H9 (cell line): ENCODE measurements around the gene OR51V1. TPM values are rescaled to one million over a fixed set of nuclear protein-coding genes. Genes with fewer than 3 reads are reported as not detected.

Source experiments
- DNase-seq: peaks from one replicate; pipeline ENCODE4 v3.0.0-alpha.2; 2017
- H2AFZ ChIP-seq: one replicate; pipeline ENCODE4 v1.6.1; 2013; ENCODE audit warnings: mild to moderate bottlenecking, low read length, control low read depth, moderate library complexity
- H2AK5ac ChIP-seq: 2 replicates; pipeline ENCODE4 v1.6.1; 2013; ENCODE audit warnings: low read length, control low read depth, mixed read lengths; ENCODE audit not compliant: insufficient read length
- H2BK120ac ChIP-seq: one replicate; pipeline ENCODE4 v1.6.1; 2013; ENCODE audit warnings: low read depth, mild to moderate bottlenecking, low read length, control low read depth, inconsistent platforms; ENCODE audit not compliant: poor library complexity, severe bottlenecking
- H2BK12ac ChIP-seq: 2 replicates; pipeline ENCODE4 v1.6.1; 2013; ENCODE audit warnings: low read length, control low read depth, mixed read lengths, low read depth; ENCODE audit not compliant: insufficient read length
- H2BK15ac ChIP-seq: 2 replicates; pipeline ENCODE4 v1.6.1; 2013; ENCODE audit warnings: low read depth, low read length, control low read depth
- H2BK20ac ChIP-seq: one replicate; pipeline ENCODE4 v1.6.1; 2013; ENCODE audit warnings: low read depth, mild to moderate bottlenecking, low read length, control low read depth, inconsistent platforms; ENCODE audit not compliant: poor library complexity, severe bottlenecking
- H2BK5ac ChIP-seq: 2 replicates; pipeline ENCODE4 v1.6.1; 2013; ENCODE audit warnings: low read length, control low read depth, mixed read lengths; ENCODE audit not compliant: insufficient read length
- H3K14ac ChIP-seq: 2 replicates; pipeline ENCODE4 v1.6.1; 2013; ENCODE audit warnings: low read length, control low read depth; ENCODE audit not compliant: insufficient read depth
- H3K18ac ChIP-seq: 2 replicates; pipeline ENCODE4 v1.6.1; 2013; ENCODE audit warnings: low read depth, mild to moderate bottlenecking, mixed read lengths, low read length, control low read depth; ENCODE audit not compliant: insufficient read length
- H3K23ac ChIP-seq: 2 replicates; pipeline ENCODE4 v1.6.1; 2013; ENCODE audit warnings: low read length, control low read depth, mixed read lengths, low read depth; ENCODE audit not compliant: insufficient read length
- H3K23me2 ChIP-seq: 2 replicates; pipeline ENCODE4 v1.6.1; 2013; ENCODE audit warnings: low read depth, mild to moderate bottlenecking, mixed read lengths, low read length, control low read depth; ENCODE audit not compliant: insufficient read length, poor library complexity, severe bottlenecking
- H3K27ac ChIP-seq: 2 replicates; pipeline ENCODE4 v1.5.1; 2013; ENCODE audit warnings: low read length, control low read depth, mixed read lengths, low read depth; ENCODE audit not compliant: insufficient read length
- H3K27me3 ChIP-seq: 2 replicates; pipeline ENCODE4 v1.6.1; 2013; ENCODE audit warnings: low read length, control low read depth, inconsistent platforms; ENCODE audit not compliant: insufficient read depth
- H3K4ac ChIP-seq: 2 replicates; pipeline ENCODE4 v1.6.1; 2013; ENCODE audit warnings: low read depth, mild to moderate bottlenecking, control low read depth, inconsistent platforms, low read length, moderate library complexity
- H3K4me1 ChIP-seq: 2 replicates; pipeline ENCODE4 v1.6.1; 2013; ENCODE audit warnings: low read length, control low read depth, inconsistent platforms; ENCODE audit not compliant: insufficient read depth
- H3K4me2 ChIP-seq: 2 replicates; pipeline ENCODE4 v1.6.1; 2013; ENCODE audit warnings: low read length, control low read depth, mixed read lengths; ENCODE audit not compliant: insufficient read length, insufficient read depth
- H3K56ac ChIP-seq: 2 replicates; pipeline ENCODE4 v1.6.1; 2013; ENCODE audit warnings: low read depth, mild to moderate bottlenecking, mixed read lengths, low read length, control low read depth; ENCODE audit not compliant: insufficient read length
- H3K79me1 ChIP-seq: 2 replicates; pipeline ENCODE4 v1.6.1; 2013; ENCODE audit warnings: low read depth, mild to moderate bottlenecking, moderate library complexity, low read length, control low read depth, inconsistent platforms; ENCODE audit not compliant: insufficient read depth, poor library complexity, severe bottlenecking
- H3K79me2 ChIP-seq: 2 replicates; pipeline ENCODE4 v1.6.1; 2013; ENCODE audit warnings: low read length, control low read depth, inconsistent platforms; ENCODE audit not compliant: insufficient read depth
- H3K9ac ChIP-seq: 2 replicates; pipeline ENCODE4 v1.6.1; 2013; ENCODE audit warnings: low read length, control low read depth, mixed read lengths; ENCODE audit not compliant: insufficient read length; ENCODE audit errors: extremely low read depth
- H3K9me3 ChIP-seq: one replicate; pipeline ENCODE4 v1.6.1; 2013; ENCODE audit warnings: low read depth, low read length, inconsistent platforms; ENCODE audit not compliant: control insufficient read depth
- H3T11ph ChIP-seq: one replicate; pipeline ENCODE4 v1.6.1; 2013; ENCODE audit warnings: mild to moderate bottlenecking, low read length, control low read depth, inconsistent platforms
- H4K20me1 ChIP-seq: one replicate; pipeline ENCODE4 v1.6.1; 2013; ENCODE audit not compliant: control insufficient read depth, insufficient read length, insufficient read depth
- H4K5ac ChIP-seq: 2 replicates; pipeline ENCODE4 v1.6.1; 2013; ENCODE audit warnings: low read depth, mild to moderate bottlenecking, mixed read lengths, low read length, control low read depth; ENCODE audit not compliant: insufficient read length
- H4K8ac ChIP-seq: replicated peaks from 2 replicates; pipeline ENCODE4 v1.6.1; 2013; ENCODE audit warnings: low read length, control low read depth, mixed read lengths, low read depth; ENCODE audit not compliant: insufficient read length
- H4K91ac ChIP-seq: 2 replicates; pipeline ENCODE4 v1.6.1; 2013; ENCODE audit warnings: low read depth, mild to moderate bottlenecking, moderate library complexity, mixed read lengths, low read length, control low read depth; ENCODE audit not compliant: insufficient read length
- H3K27ac Mint-ChIP-seq, 3 experiments: 2 replicates in 2 of 3; 3 replicates in 1 of 3; pipeline ENCODE4 v1.8.0; 2020 to 2021; ENCODE audit warnings: mixed read lengths in 3 of 3, mild to moderate bottlenecking in 1 of 3, moderate library complexity in 1 of 3
- H3K27me3 Mint-ChIP-seq: 2 replicates; pipeline ENCODE4 v1.8.0; 2021; ENCODE audit warnings: low read depth, mild to moderate bottlenecking, moderate library complexity, mixed read lengths
- H3K36me3 Mint-ChIP-seq, 3 experiments: 2 replicates in 2 of 3; 3 replicates in 1 of 3; pipeline ENCODE4 v1.8.0; 2020 to 2021; ENCODE audit warnings: low read depth in 3 of 3, mixed read lengths in 3 of 3; ENCODE audit not compliant: insufficient read depth in 1 of 3
- H3K4me1 Mint-ChIP-seq, 2 experiments: 2 replicates each; pipeline ENCODE4 v1.8.0; 2020; ENCODE audit warnings: mixed read lengths in 2 of 2
- H3K4me3 Mint-ChIP-seq, 2 experiments: 2 replicates in 1 of 2; 3 replicates in 1 of 2; pipeline ENCODE4 v1.8.0; 2020 to 2021; ENCODE audit warnings: mild to moderate bottlenecking in 2 of 2, mixed read lengths in 2 of 2, moderate library complexity in 1 of 2
- H3K9me3 Mint-ChIP-seq, 2 experiments: 2 replicates in 1 of 2; 3 replicates in 1 of 2; pipeline ENCODE4 v1.8.0; 2020; ENCODE audit warnings: mild to moderate bottlenecking in 2 of 2, mixed read lengths in 2 of 2, moderate library complexity in 1 of 2
- CTCF ChIP-seq: fragments of 200-600 bp; sonication (generic); conservative IDR thresholded peaks from 3 replicates; pipeline ENCODE4 v1.8.0; 2021; ENCODE audit warnings: antibody characterized with exemption, mild to moderate bottlenecking
- WGBS: extraction: QIAGEN DNeasy Blood & Tissue Kit; methylation state at CpG from one replicate; pipeline ENCODE4 v1.1.7; 2013; ENCODE audit warnings: missing lambda C conversion rate, low lambda C conversion rate, mixed read lengths; ENCODE audit not compliant: insufficient read length; ENCODE audit errors: extremely low coverage; 5-methylcytosine and 5-hydroxymethylcytosine counted together
- total RNA-seq: library from RNA; stranded (reverse); gene quantifications from 2 replicates; pipeline ENCODE4 v1.2.1, GENCODE V29; 2021

Gene OR51V1
- total RNA-seq, 1 experiment from 2014 or later = not detected

DNA sequence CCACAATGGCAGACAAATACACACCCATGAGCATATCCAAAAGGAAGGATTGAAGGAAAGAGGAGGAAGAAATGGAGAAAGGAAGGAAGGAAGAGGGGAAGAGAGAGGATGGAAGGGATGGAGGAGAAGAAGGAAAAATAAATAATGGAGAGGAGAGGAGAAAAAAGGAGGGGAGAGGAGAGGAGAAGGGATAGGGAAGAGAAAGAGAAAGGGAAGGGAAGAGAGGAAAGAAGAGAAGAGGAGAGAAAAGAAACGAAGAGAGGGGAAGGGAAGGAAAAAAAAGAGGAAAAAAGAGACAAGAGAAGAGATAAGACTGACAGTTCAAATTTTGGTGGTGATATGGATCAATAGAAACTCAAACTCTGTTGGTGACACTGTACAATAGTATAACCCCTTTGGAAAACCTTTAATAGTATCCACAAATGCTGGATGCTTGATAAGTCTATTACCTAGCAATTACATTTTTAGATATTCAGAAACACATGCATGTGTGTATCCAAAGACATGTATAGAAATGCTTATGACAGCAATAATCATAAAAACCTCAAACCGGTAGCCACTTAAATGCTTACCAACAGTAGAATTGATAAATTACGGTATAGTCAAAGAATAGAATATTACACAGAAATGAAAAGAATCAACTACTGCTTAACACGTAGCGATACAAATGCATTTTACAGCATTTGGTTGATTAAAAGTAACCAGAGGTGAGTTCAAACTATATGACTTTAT lies 35.0 kb upstream of the OR51V1 start:
- no peak overlapping the region for H2AK5ac ChIP-seq
- H3K79me1 ChIP-seq = no peaks in the 10 kb centered on the region
- no peak overlapping the region for H3K4ac ChIP-seq
- Mint-ChIP-seq H3K27me3 (peaks cover 6% of the 10 kb centered on the region), H3K4me3 (no peak overlapping the region), H3K9me3 (no peaks in the 10 kb centered on the region), H3K4me1 (no peaks in the 10 kb centered on the region), H3K36me3 (no peaks in the 10 kb centered on the region), H3K27ac (no peak overlapping the region)
- no peak overlapping the region for H2BK20ac ChIP-seq
- no peak overlapping the region for H3K14ac ChIP-seq
- H3K23ac ChIP-seq = no peak overlapping the region
- H3K4me1 ChIP-seq = no peaks in the 10 kb centered on the region
- no CpG with 5 or more reads among the region's 5 CpGs for WGBS
- no peaks in the 10 kb centered on the region for H3K27me3 ChIP-seq
- no peaks in the 10 kb centered on the region for H3K23me2 ChIP-seq
- H2BK15ac ChIP-seq = no peak overlapping the region
- H2AFZ ChIP-seq = no peak overlapping the region
- no peak overlapping the region for H3K18ac ChIP-seq
- no peak overlapping the region for H4K91ac ChIP-seq
- H3K79me2 ChIP-seq = no peaks in the 10 kb centered on the region
- no peaks in the 10 kb centered on the region for H3K9me3 ChIP-seq
- no peak overlapping the region for H2BK12ac ChIP-seq
- H3K27ac ChIP-seq = no peak overlapping the region
- H3K56ac ChIP-seq = no peak overlapping the region
- no peak overlapping the region for H3K9ac ChIP-seq
- no peak overlapping the region for H4K5ac ChIP-seq
- H2BK5ac ChIP-seq = no peak overlapping the region
- H2BK120ac ChIP-seq = no peak overlapping the region
- no peaks in the 10 kb centered on the region for H4K20me1 ChIP-seq
- no peak for TF ChIP-seq CTCF
- no peak overlapping the region for H4K8ac ChIP-seq
- H3T11ph ChIP-seq = no peak overlapping the region
- no peak overlapping the region for H3K4me2 ChIP-seq
- DNase-seq = no peak
